K562 (cell line): Measurements from ENCODE around the gene ZNF200. TPM values are rescaled to one million over a fixed set of nuclear protein-coding genes. Genes with fewer than 3 reads are reported as not detected.

ENCODE experiments used
- ATAC-seq: fragments of 200-7000 bp; cut with Tn5 transposase; 3 replicates; pipeline ENCODE4 v1.9.1; 2020; ENCODE audit warnings: moderate library complexity
- BruUV-seq: library from RNA; stranded (reverse); fragments of 400-500 nt; replicated peaks from 2 replicates; lab custom pipeline; 2021; lab: Mats Ljungman, UMichigan
- CTCF ChIA-PET: fragments of 300-600 bp; formaldehyde crosslinking; extraction: SDS; loops from one replicate; lab custom pipeline; 2021; ENCODE audit warnings: low intra/inter-chr PET ratio; lab: Yijun Ruan, JAX
- POLR2A ChIA-PET: fragments of 300-600, 350-650 bp; sonication (Branson Sonifier 250); formaldehyde crosslinking; extraction: SDS; loops from one replicate; lab custom pipeline; 2021; ENCODE audit warnings: antibody characterized with exemption, inconsistent platforms; lab: Yijun Ruan, JAX
- DNase-seq, 4 experiments: peaks; one replicate each; pipeline versions ENCODE4 v3.0.0 to v3.0.0-alpha.2; 2011 to 2018; ENCODE audit warnings: low spot score in 3 of 4, mixed read lengths in 3 of 4; ENCODE audit errors: extremely low read depth in 1 of 4
- FAIRE-seq: peaks from 2 replicates; lab custom pipeline; 2011; peaks lifted over from hg19 to GRCh38; lab: Jason Lieb, UNC
- H2AFZ ChIP-seq: 2 replicates; pipeline ENCODE4 v1.6.0; 2011; ENCODE audit warnings: low read depth, low read length, control low read depth, inconsistent platforms
- H3K27ac ChIP-seq: fragments of 200-600 bp; 3 replicates; pipeline ENCODE4 v1.8.0; 2011; ENCODE audit warnings: low read depth, mild to moderate bottlenecking, control low read depth, inconsistent platforms, low read length, moderate library complexity, mixed read lengths; ENCODE audit errors: extremely low read depth
- H3K27me3 ChIP-seq, 2 experiments: fragments of 300-600 bp in 1 of 2; 2 replicates in 1 of 2; 3 replicates in 1 of 2; pipeline versions ENCODE4 v1.6.0 to v1.8.0; 2011; ENCODE audit warnings: inconsistent platforms in 2 of 2, low read length in 2 of 2, mild to moderate bottlenecking in 1 of 2, mixed read lengths in 1 of 2, moderate library complexity in 1 of 2; ENCODE audit not compliant: control insufficient read depth in 2 of 2, insufficient read depth in 2 of 2
- H3K36me3 ChIP-seq: fragments of 300-600 bp; 3 replicates; pipeline ENCODE4 v1.8.0; 2011; ENCODE audit warnings: mild to moderate bottlenecking, low read length, inconsistent platforms; ENCODE audit not compliant: control insufficient read depth, insufficient read depth
- H3K4me1 ChIP-seq, 2 experiments: fragments of 200-600 bp in 1 of 2; replicated peaks in 1 of 2; 2 replicates in 1 of 2; 3 replicates in 1 of 2; pipeline versions ENCODE4 v1.5.1 to v1.8.0; 2011; ENCODE audit warnings: inconsistent platforms in 2 of 2, low read length in 2 of 2, mild to moderate bottlenecking in 1 of 2, mixed read lengths in 1 of 2, moderate library complexity in 1 of 2; ENCODE audit not compliant: control insufficient read depth in 2 of 2, insufficient read depth in 2 of 2
- H3K4me2 ChIP-seq: 2 replicates; pipeline ENCODE4 v1.6.1; 2011; ENCODE audit warnings: low read length, control low read depth, inconsistent platforms, mixed read lengths; ENCODE audit not compliant: insufficient read depth
- H3K4me3 ChIP-seq: fragments of 200-600 bp; sonication (generic), shearing (Covaris generic); 2 replicates; pipeline ENCODE4 v1.5.1; 2016; ENCODE audit warnings: control low read depth, inconsistent platforms
- H3K79me2 ChIP-seq: fragments of 200-600 bp; 3 replicates; pipeline ENCODE4 v1.8.0; 2011; ENCODE audit warnings: low read length, inconsistent platforms; ENCODE audit not compliant: control insufficient read depth, insufficient read depth
- H3K9ac ChIP-seq, 2 experiments: 2 replicates each; pipeline versions ENCODE4 v1.6.0 to v1.6.1; 2011; ENCODE audit warnings: low read depth in 2 of 2, low read length in 2 of 2, control low read depth in 1 of 2, inconsistent platforms in 1 of 2, mild to moderate bottlenecking in 1 of 2, mixed read lengths in 1 of 2; ENCODE audit not compliant: insufficient read depth in 1 of 2
- H3K9me1 ChIP-seq: one replicate; pipeline ENCODE4 v1.6.0; 2011; ENCODE audit warnings: inconsistent platforms, mild to moderate bottlenecking, low read length, moderate library complexity; ENCODE audit not compliant: control insufficient read depth, insufficient read depth
- H3K9me3 ChIP-seq: replicated peaks from 2 replicates; pipeline ENCODE4 v1.5.1; 2011; ENCODE audit warnings: low read depth, low read length, inconsistent platforms; ENCODE audit not compliant: control insufficient read depth, insufficient read depth
- H4K20me1 ChIP-seq: replicated peaks from 2 replicates; pipeline ENCODE4 v1.6.1; 2011; ENCODE audit warnings: low read length, inconsistent platforms, mixed read lengths; ENCODE audit not compliant: control insufficient read depth, insufficient read depth
- CBFA2T2 ChIP-seq: fragments of 450-650 bp; conservative IDR thresholded peaks from 2 replicates; pipeline ENCODE4 v1.6.1; 2017; ENCODE audit warnings: mild to moderate bottlenecking
- MTF1 ChIP-seq: fragments of 250-450 bp; sonication (Bioruptor Pico); IDR thresholded peaks from 2 replicates; pipeline ENCODE4 v1.9.0; 2021; ENCODE audit warnings: moderate library complexity, mild to moderate bottlenecking, inconsistent platforms, borderline replicate concordance
- POLR3A ChIP-seq: IDR thresholded peaks from 2 replicates; pipeline ENCODE4 v1.6.1; 2011; ENCODE audit warnings: borderline replicate concordance, mild to moderate bottlenecking, moderate library complexity; ENCODE audit not compliant: insufficient read length, insufficient read depth; ENCODE audit errors: extremely low read depth
- PURB ChIP-seq: sonication (generic); formaldehyde crosslinking; IDR thresholded peaks from 2 replicates; pipeline ENCODE4 v1.9.0; 2021; ENCODE audit warnings: low read depth, mild to moderate bottlenecking, missing genetic modification reagents
- RBM22 ChIP-seq: fragments of 200-400 bp; formaldehyde crosslinking; IDR thresholded peaks from 2 replicates; pipeline ENCODE4 v1.6.1; 2018; ENCODE audit warnings: low read length, low read depth; ENCODE audit not compliant: poor library complexity, severe bottlenecking
- SMARCB1 ChIP-seq: IDR thresholded peaks from 2 replicates; pipeline ENCODE4 v1.6.1; 2011; ENCODE audit warnings: improper control_type of control experiment, low read depth; ENCODE audit not compliant: insufficient read length
- TBP ChIP-seq: optimal IDR thresholded peaks from 2 replicates; pipeline ENCODE3; 2011; ENCODE audit warnings: low read depth, low read length, improper control_type of control experiment
- ZNF23 ChIP-seq: fragments of 250-450 bp; sonication (Bioruptor Pico); IDR thresholded peaks from 2 replicates; pipeline ENCODE4 v1.4.0; 2020; ENCODE audit warnings: mild to moderate bottlenecking
- ZNF778 ChIP-seq: fragments of 450-650 bp; formaldehyde crosslinking; IDR thresholded peaks from 2 replicates; pipeline ENCODE4 v1.4.0; 2020; ENCODE audit warnings: mild to moderate bottlenecking, moderate library complexity
- WGBS: fragments of 100-300 bp; shearing (Covaris generic); methylation state at CpG from one replicate; pipeline ENCODE4 v1.1.6; 2016; ENCODE audit warnings: low coverage, mixed read lengths; ENCODE audit not compliant: insufficient coverage; ENCODE audit errors: missing lambda C conversion rate; 5-methylcytosine and 5-hydroxymethylcytosine counted together
- in situ Hi-C: fragments of 300-500 bp; cut with MboI; formaldehyde crosslinking; loops from 4 replicates; pipeline ENCODE4 v1.15.0; 2018; ENCODE audit warnings: inconsistent platforms, mixed read lengths
- intact Hi-C: fragments of 100-400 bp; cut with micrococcal nuclease; formaldehyde crosslinking; loops from 2 replicates; pipeline ENCODE4 v1.14.2; 2022
- polyA plus RNA-seq, 8 experiments: library from polyadenylated mRNA; depleted of rRNA in 4 of 8; stranded (reverse) in 5 of 8; unstranded in 3 of 8; fragments of >200 nt; fragmentation: Nextera tagmentation in 2 of 8; fragmentation: Illumina TruSeq in 1 of 8; extraction: Ambion mirVana in 2 of 8; extraction: Trizol in 1 of 8; gene quantifications; 2 replicates each; pipeline versions ENCODE4 v1.2.1 to v1.2.3, GENCODE V29; 2011 to 2014; ENCODE audit warnings: inconsistent platforms in 1 of 8, missing spikeins in 1 of 8
- total RNA-seq, 7 experiments: library from RNA; depleted of rRNA in 6 of 7; stranded (reverse); fragments of >200 nt in 6 of 7; fragmentation: Illumina TruSeq in 2 of 7; extraction: Trizol in 2 of 7; gene quantifications; 2 replicates each; pipeline versions ENCODE4 v1.2.1 to v1.2.3, GENCODE V29; 2011 to 2021; ENCODE audit warnings: low replicate concordance in 1 of 7
- TF ChIP-seq, protein P1 (sequence below): sonication (generic); formaldehyde crosslinking; IDR thresholded peaks from 2 replicates; pipeline ENCODE4 v1.4.0; 2020; ENCODE audit warnings: mild to moderate bottlenecking, missing genetic modification reagents
- TF ChIP-seq, protein P2 (sequence below): IDR thresholded peaks from 3 replicates; pipeline ENCODE4 v1.6.1; 2011; ENCODE audit warnings: borderline replicate concordance, mild to moderate bottlenecking; ENCODE audit not compliant: insufficient read length, insufficient read depth
- TF ChIP-seq, protein P3 (sequence below): fragments of 450-650 bp; IDR thresholded peaks from 2 replicates; pipeline ENCODE4 v1.6.1; 2017; ENCODE audit warnings: mild to moderate bottlenecking, moderate library complexity
- TF ChIP-seq, protein P4 (sequence below): fragments of 150-350 bp; conservative IDR thresholded peaks from 2 replicates; pipeline ENCODE4 v1.6.1; 2014; ENCODE audit warnings: low read length

Gene ZNF200
- total and polyA plus RNA-seq, 9 of the 15 experiments (the other 6 are each of a cell fraction or from before 2014, with no cell fraction given): 4.8 to 14.5 (median 9.2) TPM

DNA sequence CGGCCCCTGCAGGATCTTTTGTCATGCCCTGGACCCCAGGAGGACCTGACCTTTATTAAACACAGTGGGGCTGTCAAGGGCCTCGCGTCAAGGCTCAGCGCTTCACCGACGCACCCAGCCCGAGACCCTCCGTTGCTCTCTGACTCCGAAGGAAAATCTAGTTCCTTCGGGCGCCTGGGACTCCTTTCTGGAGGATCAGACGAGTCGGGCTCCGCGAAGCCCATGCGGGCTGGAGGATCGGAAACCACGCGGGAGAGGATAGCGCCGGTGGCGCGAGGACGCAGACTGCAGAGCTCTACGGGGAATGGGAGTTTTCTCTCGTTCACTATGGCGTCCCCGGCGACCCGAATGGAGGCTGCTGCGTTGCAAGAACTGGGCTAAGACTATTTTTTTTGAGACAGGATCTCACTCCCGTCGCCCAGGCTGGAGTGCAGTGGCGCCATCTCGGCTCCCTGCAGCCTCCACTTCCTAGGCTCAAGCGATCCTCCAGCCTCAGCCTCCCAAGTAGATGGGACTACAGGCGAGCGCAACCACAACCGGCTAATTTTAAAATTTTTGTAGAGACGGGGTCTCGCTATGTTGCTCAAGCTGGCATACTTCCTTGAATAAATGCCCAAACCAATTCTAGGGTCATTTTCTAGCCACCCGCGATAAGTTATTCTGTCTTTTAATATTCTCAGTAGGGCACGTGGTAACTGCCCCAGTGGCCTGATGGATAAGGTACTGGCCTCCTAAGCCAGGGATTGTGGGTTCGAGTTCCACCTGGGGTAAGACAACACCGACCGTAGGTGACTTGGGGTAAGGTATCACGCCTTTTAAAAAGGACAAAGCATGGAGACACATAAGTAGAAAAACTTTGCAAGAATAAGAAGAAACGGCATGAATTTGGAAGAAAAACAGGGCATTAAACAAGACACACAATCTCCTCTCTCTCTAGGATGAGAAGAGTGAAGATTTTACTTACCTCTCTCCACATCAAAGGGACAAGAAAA is 41.4 kb downstream of the ZNF200 start:
- Histone ChIP-seq H3K9me1 (no peaks in the 10 kb centered on the region), H3K27ac (no peak overlapping the region), H3K4me3 (no peak overlapping the region), H3K36me3 (no peaks in the 10 kb centered on the region), H2AFZ (no peak overlapping the region), H3K27me3 (peaks cover 3 to 9% of the 10 kb centered on the region in 2 experiments; a peak in 2 of 5 replicates), H3K79me2 (no peaks in the 10 kb centered on the region), H3K9ac (no peak overlapping the region), H3K4me2 (no peak overlapping the region), H3K4me1 (peaks cover 25 to 56% of the 10 kb centered on the region in 2 experiments), H3K9me3 (no peaks in the 10 kb centered on the region), H4K20me1 (no peaks in the 10 kb centered on the region)
- ChIA-PET CTCF (no interaction called here), POLR2A (interaction anchor here (0.6 kb wide), 1 partner anchor 330 kb away, joined by 4 read pairs; no protein-coding TSS in a partner anchor)
- ATAC-seq (no peak), DNase-seq (no peak), FAIRE-seq (no peak)
- in situ Hi-C loops: no loop called here
- WGBS: 71% methylated on average over 44 of the region's 49 CpGs
- intact Hi-C loops: no loop called here
- no TSS peak for BruUV-seq
- TF ChIP-seq ZNF778 (CRISPR knock-in tag): no peak
- TF ChIP-seq CBFA2T2: no peak
- TF ChIP-seq MTF1 (CRISPR knock-in tag): no peak
- no peak for TF ChIP-seq RBM22
- TF ChIP-seq SMARCB1: no peak
- no peak for TF ChIP-seq PURB
- no peak for TF ChIP-seq ZNF23
- TF ChIP-seq, protein P1, sequence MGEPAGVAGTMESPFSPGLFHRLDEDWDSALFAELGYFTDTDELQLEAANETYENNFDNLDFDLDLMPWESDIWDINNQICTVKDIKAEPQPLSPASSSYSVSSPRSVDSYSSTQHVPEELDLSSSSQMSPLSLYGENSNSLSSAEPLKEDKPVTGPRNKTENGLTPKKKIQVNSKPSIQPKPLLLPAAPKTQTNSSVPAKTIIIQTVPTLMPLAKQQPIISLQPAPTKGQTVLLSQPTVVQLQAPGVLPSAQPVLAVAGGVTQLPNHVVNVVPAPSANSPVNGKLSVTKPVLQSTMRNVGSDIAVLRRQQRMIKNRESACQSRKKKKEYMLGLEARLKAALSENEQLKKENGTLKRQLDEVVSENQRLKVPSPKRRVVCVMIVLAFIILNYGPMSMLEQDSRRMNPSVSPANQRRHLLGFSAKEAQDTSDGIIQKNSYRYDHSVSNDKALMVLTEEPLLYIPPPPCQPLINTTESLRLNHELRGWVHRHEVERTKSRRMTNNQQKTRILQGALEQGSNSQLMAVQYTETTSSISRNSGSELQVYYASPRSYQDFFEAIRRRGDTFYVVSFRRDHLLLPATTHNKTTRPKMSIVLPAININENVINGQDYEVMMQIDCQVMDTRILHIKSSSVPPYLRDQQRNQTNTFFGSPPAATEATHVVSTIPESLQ (CRISPR knock-in tag): no peak
- TF ChIP-seq, protein P2, sequence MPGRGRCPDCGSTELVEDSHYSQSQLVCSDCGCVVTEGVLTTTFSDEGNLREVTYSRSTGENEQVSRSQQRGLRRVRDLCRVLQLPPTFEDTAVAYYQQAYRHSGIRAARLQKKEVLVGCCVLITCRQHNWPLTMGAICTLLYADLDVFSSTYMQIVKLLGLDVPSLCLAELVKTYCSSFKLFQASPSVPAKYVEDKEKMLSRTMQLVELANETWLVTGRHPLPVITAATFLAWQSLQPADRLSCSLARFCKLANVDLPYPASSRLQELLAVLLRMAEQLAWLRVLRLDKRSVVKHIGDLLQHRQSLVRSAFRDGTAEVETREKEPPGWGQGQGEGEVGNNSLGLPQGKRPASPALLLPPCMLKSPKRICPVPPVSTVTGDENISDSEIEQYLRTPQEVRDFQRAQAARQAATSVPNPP: no peak
- TF ChIP-seq, protein P3, sequence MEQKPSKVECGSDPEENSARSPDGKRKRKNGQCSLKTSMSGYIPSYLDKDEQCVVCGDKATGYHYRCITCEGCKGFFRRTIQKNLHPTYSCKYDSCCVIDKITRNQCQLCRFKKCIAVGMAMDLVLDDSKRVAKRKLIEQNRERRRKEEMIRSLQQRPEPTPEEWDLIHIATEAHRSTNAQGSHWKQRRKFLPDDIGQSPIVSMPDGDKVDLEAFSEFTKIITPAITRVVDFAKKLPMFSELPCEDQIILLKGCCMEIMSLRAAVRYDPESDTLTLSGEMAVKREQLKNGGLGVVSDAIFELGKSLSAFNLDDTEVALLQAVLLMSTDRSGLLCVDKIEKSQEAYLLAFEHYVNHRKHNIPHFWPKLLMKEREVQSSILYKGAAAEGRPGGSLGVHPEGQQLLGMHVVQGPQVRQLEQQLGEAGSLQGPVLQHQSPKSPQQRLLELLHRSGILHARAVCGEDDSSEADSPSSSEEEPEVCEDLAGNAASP: no peak
- peak; percentile 97 for TF ChIP-seq TBP
- TF ChIP-seq, protein P4, sequence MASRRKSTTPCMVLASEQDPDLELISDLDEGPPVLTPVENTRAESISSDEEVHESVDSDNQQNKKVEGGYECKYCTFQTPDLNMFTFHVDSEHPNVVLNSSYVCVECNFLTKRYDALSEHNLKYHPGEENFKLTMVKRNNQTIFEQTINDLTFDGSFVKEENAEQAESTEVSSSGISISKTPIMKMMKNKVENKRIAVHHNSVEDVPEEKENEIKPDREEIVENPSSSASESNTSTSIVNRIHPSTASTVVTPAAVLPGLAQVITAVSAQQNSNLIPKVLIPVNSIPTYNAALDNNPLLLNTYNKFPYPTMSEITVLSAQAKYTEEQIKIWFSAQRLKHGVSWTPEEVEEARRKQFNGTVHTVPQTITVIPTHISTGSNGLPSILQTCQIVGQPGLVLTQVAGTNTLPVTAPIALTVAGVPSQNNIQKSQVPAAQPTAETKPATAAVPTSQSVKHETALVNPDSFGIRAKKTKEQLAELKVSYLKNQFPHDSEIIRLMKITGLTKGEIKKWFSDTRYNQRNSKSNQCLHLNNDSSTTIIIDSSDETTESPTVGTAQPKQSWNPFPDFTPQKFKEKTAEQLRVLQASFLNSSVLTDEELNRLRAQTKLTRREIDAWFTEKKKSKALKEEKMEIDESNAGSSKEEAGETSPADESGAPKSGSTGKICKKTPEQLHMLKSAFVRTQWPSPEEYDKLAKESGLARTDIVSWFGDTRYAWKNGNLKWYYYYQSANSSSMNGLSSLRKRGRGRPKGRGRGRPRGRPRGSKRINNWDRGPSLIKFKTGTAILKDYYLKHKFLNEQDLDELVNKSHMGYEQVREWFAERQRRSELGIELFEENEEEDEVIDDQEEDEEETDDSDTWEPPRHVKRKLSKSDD: no peak
- TF ChIP-seq POLR3A: peak; percentile 54
